GM12878 (cell line): ENCODE measurements around the gene TBCA.

Experiments
- ATF2 ChIP-seq: IDR thresholded peaks from 2 replicates; pipeline ENCODE4 v1.6.1; 2012; ENCODE audit warnings: low read length, inconsistent platforms
- BCL11A ChIP-seq: IDR thresholded peaks from 2 replicates; pipeline ENCODE4 v1.6.1; 2011; ENCODE audit warnings: low read depth, low read length
- CTCF ChIP-seq, 3 experiments: IDR thresholded peaks in 2 of 3; conservative IDR thresholded peaks in 1 of 3; 2 replicates each; pipeline ENCODE4 v1.5.1; 2011; ENCODE audit warnings: low read depth in 3 of 3, low read length in 3 of 3, mild to moderate bottlenecking in 3 of 3, control low read depth in 2 of 3, moderate library complexity in 2 of 3, inconsistent platforms in 1 of 3, mixed read lengths in 1 of 3; ENCODE audit not compliant: control insufficient read depth in 2 of 3, insufficient read depth in 1 of 3; ENCODE audit errors: extremely low read depth in 1 of 3
- EP300 ChIP-seq, 2 experiments: fragments of 150-350 bp in 1 of 2; IDR thresholded peaks; 2 replicates each; pipeline ENCODE4 v1.6.1; 2011 to 2012; ENCODE audit warnings: low read depth in 2 of 2, low read length in 2 of 2, borderline replicate concordance in 1 of 2, improper control_type of control experiment in 1 of 2, inconsistent platforms in 1 of 2; ENCODE audit not compliant: control insufficient read depth in 1 of 2
- LARP7 ChIP-seq: fragments of 450-650 bp; IDR thresholded peaks from 2 replicates; pipeline ENCODE4 v1.6.1; 2017; ENCODE audit warnings: mild to moderate bottlenecking
- MXI1 ChIP-seq: fragments of 150-350 bp; IDR thresholded peaks from 2 replicates; pipeline ENCODE4 v1.6.1; 2011; ENCODE audit warnings: low read depth, mild to moderate bottlenecking, inconsistent platforms, low read length, improper control_type of control experiment
- PAX8 ChIP-seq: fragments of 450-650 bp; IDR thresholded peaks from 2 replicates; pipeline ENCODE4 v1.6.1; 2017; ENCODE audit warnings: mild to moderate bottlenecking, moderate library complexity
- POLR2A ChIP-seq: IDR thresholded peaks from 2 replicates; pipeline ENCODE4 v1.6.1; 2011; ENCODE audit warnings: low read depth, mild to moderate bottlenecking, low read length
- POLR2AphosphoS5 ChIP-seq: IDR thresholded peaks from 2 replicates; pipeline ENCODE4 v1.6.1; 2011; ENCODE audit warnings: mild to moderate bottlenecking, low read length, inconsistent platforms
- RAD21 ChIP-seq: IDR thresholded peaks from 2 replicates; pipeline ENCODE4 v1.6.1; 2011; ENCODE audit warnings: mild to moderate bottlenecking, low read depth, low read length, moderate library complexity; ENCODE audit not compliant: insufficient read depth
- RCOR1 ChIP-seq: conservative IDR thresholded peaks from 2 replicates; pipeline ENCODE4 v1.6.1; 2012; ENCODE audit warnings: low read depth, low read length, improper control_type of control experiment
- RUNX3 ChIP-seq: IDR thresholded peaks from 2 replicates; pipeline ENCODE4 v1.6.1; 2012; ENCODE audit warnings: low read length, inconsistent platforms
- TAF1 ChIP-seq: IDR thresholded peaks from 2 replicates; pipeline ENCODE4 v1.6.1; 2011; ENCODE audit warnings: mild to moderate bottlenecking, low read depth, low read length, borderline replicate concordance
- ZNF274 ChIP-seq: IDR thresholded peaks from one replicate; pipeline ENCODE4 v1.8.0; 2011; ENCODE audit not compliant: insufficient read length, insufficient read depth

- TF ChIP-seq RCOR1 (no peak), POLR2A (no peak), LARP7 (no peak), CTCF (IDR thresholded peaks at IDR 0.05 in 2 of 3, conservative IDR thresholded peaks at IDR 0.05 in 1 of 3; ENCODE audit: control insufficient read depth in 2 of 3, extremely low read depth in 1 of 3, insufficient read depth in 1 of 3, low read depth in 3 of 3, low read length in 3 of 3) (no peak), ATF2 (no peak), EP300 (IDR thresholded peaks at IDR 0.05; ENCODE audit: borderline replicate concordance in 1 of 2, control insufficient read depth in 1 of 2, low read depth in 2 of 2, low read length in 2 of 2) (no peak), POLR2AphosphoS5 (no peak), PAX8 (no peak), RUNX3 (no peak), RAD21 (no peak), BCL11A (no peak), MXI1 (no peak), ZNF274 (no peak), TAF1 (no peak)
Measured at GRCh38 chr5:77777911-77778310, 1.8 kb upstream of the TBCA start.
